Measurements from ENCODE around the gene GTPBP8. TPM values are rescaled to one million over a fixed set of nuclear protein-coding genes. Genes with fewer than 3 reads are reported as not detected.

The GTPBP8 gene
- total and polyA plus RNA-seq, 2 donors (not counting 3 experiments of a cell fraction or from before 2014, with no cell fraction given) = 13.7 to 20.2 TPM

GRCh38 chr3:113013593-113013992 lies 22.8 kb downstream of the GTPBP8 start:
- ChIA-PET CTCF (no interaction called here), POLR2A (interaction anchor here (0.9 kb wide), 1 partner anchor 408 kb away, joined by 4 read pairs; no protein-coding TSS in a partner anchor)
- no peak overlapping the region for H3K4me3 ChIP-seq (replicated peaks in 1 of 3; ENCODE audit: insufficient read depth in 1 of 3, low read depth in 1 of 3, low read length in 3 of 3)
- H3K27ac ChIP-seq (ENCODE audit: insufficient read depth, low read depth, low read length) = no peak overlapping the region
- no peak overlapping the region for H3K9ac ChIP-seq (replicated peaks; ENCODE audit: extremely low read depth, insufficient read depth, low read length)
- TF ChIP-seq GATA2 (IDR thresholded peaks at IDR 0.05; ENCODE audit: insufficient read depth, insufficient read length, low read depth, low read length) (no peak), JUN (IDR thresholded peaks at IDR 0.05; ENCODE audit: borderline replicate concordance, insufficient read depth, insufficient read length, low read depth) (no peak), POLR2AphosphoS5 (IDR thresholded peaks at IDR 0.05; ENCODE audit: insufficient read depth, low read depth, low read length) (no peak), FOS (IDR thresholded peaks at IDR 0.05; ENCODE audit: borderline replicate concordance, insufficient read depth, low read length) (no peak), MAX (IDR thresholded peaks at IDR 0.05; ENCODE audit: insufficient read depth, insufficient read length) (no peak)
- no peak overlapping the region for H2AFZ ChIP-seq (ENCODE audit: low read depth, low read length)
- H3K9me1 ChIP-seq (replicated peaks; ENCODE audit: control insufficient read depth, extremely low read depth, insufficient read depth, low read length) = no peaks in the 10 kb centered on the region
- BruUV-seq (replicated peaks) = no TSS peak
- dilution Hi-C loops (cut with MboI; ENCODE audit: extremely low pct_ligation_motif_present, low sequenced_read_pairs) (no loop called here), intact Hi-C loops (cut with micrococcal nuclease) (no loop called here)
- no peaks in the 10 kb centered on the region for H4K20me1 ChIP-seq (replicated peaks; ENCODE audit: control insufficient read depth, extremely low read depth, insufficient read depth, low read length)
- no peak for DNase-seq (ENCODE audit: low read depth, low spot score)
- no peaks in the 10 kb centered on the region for H3K27me3 ChIP-seq (ENCODE audit: control insufficient read depth in 2 of 2, insufficient read depth in 2 of 2, low read length in 2 of 2)
- peaks cover 8% of the 10 kb centered on the region for H3K4me1 ChIP-seq (ENCODE audit: control insufficient read depth, extremely low read depth, insufficient read depth, low read length)
- peaks cover 53% of the 10 kb centered on the region for H3K79me2 ChIP-seq (ENCODE audit: control insufficient read depth, insufficient read depth, low read length)
- H3K4me2 ChIP-seq (ENCODE audit: insufficient read depth, low read length) = no peak overlapping the region
- no peaks in the 10 kb centered on the region for H3K9me3 ChIP-seq (replicated peaks; ENCODE audit: control insufficient read depth, insufficient read depth, low read length)
- no peak for FAIRE-seq
- H3K36me3 ChIP-seq (ENCODE audit: control insufficient read depth in 2 of 2, extremely low read depth in 1 of 2, insufficient read depth in 2 of 2, low read length in 2 of 2) = peaks cover 12 to 17% of the 10 kb centered on the region in 2 experiments

GRCh38 chr3:113018536-113019181 lies 27.9 kb downstream of the GTPBP8 start:
- H3K27me3 ChIP-seq (ENCODE audit: control insufficient read depth in 2 of 2, insufficient read depth in 2 of 2, low read length in 2 of 2) = no peaks in the 10 kb centered on the region
- peaks cover 2 to 7% of the 10 kb centered on the region in 2 experiments for H3K36me3 ChIP-seq (ENCODE audit: control insufficient read depth in 2 of 2, extremely low read depth in 1 of 2, insufficient read depth in 2 of 2, low read length in 2 of 2)
- peak overlapping the region; percentile 83 to 91 (median 83) for H3K4me3 ChIP-seq (replicated peaks in 1 of 3; ENCODE audit: insufficient read depth in 1 of 3, low read depth in 1 of 3, low read length in 3 of 3)
- peak overlapping the region; percentile 91 for H2AFZ ChIP-seq (ENCODE audit: low read depth, low read length)
- H3K79me2 ChIP-seq (ENCODE audit: control insufficient read depth, insufficient read depth, low read length) = peaks cover 50% of the 10 kb centered on the region
- CTCF ChIA-PET = interaction anchor here (1.4 to 6.7 kb wide), 6 partner anchors 16 to 376 kb away, joined by 3 to 60 read pairs (median 6); no protein-coding TSS in a partner anchor
- dilution Hi-C loops (cut with MboI; ENCODE audit: extremely low pct_ligation_motif_present, low sequenced_read_pairs) (no loop called here), intact Hi-C loops (cut with micrococcal nuclease) (loop anchor here (1.0 to 2.0 kb wide), 3 partner anchors 16 to 377 kb away; partner anchors contain the start of genes CCDC80 and GTPBP8)
- H3K4me2 ChIP-seq (ENCODE audit: insufficient read depth, low read length) = peak overlapping the region; percentile 86
- no peaks in the 10 kb centered on the region for H4K20me1 ChIP-seq (replicated peaks; ENCODE audit: control insufficient read depth, extremely low read depth, insufficient read depth, low read length)
- H3K9me3 ChIP-seq (replicated peaks; ENCODE audit: control insufficient read depth, insufficient read depth, low read length) = no peaks in the 10 kb centered on the region
- BruUV-seq (replicated peaks) = TSS peak; percentile 26
- TF ChIP-seq EZH2 (IDR thresholded peaks at IDR 0.05; ENCODE audit: borderline replicate concordance, low read depth, low read length, severe bottlenecking) (no peak), JUN (IDR thresholded peaks at IDR 0.05; ENCODE audit: borderline replicate concordance, insufficient read depth, insufficient read length, low read depth) (no peak), GATA2 (IDR thresholded peaks at IDR 0.05; ENCODE audit: insufficient read depth, insufficient read length, low read depth, low read length) (no peak), FOS (IDR thresholded peaks at IDR 0.05; ENCODE audit: borderline replicate concordance, insufficient read depth, low read length) (no peak), POLR2A (IDR thresholded peaks at IDR 0.05; ENCODE audit: low read depth, low read length) (no peak), MYC (IDR thresholded peaks at IDR 0.05; ENCODE audit: low read depth, low read length) (no peak)
- TF ChIP-seq, protein P1, sequence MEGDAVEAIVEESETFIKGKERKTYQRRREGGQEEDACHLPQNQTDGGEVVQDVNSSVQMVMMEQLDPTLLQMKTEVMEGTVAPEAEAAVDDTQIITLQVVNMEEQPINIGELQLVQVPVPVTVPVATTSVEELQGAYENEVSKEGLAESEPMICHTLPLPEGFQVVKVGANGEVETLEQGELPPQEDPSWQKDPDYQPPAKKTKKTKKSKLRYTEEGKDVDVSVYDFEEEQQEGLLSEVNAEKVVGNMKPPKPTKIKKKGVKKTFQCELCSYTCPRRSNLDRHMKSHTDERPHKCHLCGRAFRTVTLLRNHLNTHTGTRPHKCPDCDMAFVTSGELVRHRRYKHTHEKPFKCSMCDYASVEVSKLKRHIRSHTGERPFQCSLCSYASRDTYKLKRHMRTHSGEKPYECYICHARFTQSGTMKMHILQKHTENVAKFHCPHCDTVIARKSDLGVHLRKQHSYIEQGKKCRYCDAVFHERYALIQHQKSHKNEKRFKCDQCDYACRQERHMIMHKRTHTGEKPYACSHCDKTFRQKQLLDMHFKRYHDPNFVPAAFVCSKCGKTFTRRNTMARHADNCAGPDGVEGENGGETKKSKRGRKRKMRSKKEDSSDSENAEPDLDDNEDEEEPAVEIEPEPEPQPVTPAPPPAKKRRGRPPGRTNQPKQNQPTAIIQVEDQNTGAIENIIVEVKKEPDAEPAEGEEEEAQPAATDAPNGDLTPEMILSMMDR (IDR thresholded peaks at IDR 0.05; ENCODE audit: extremely low read depth in 1 of 2, insufficient read depth in 1 of 2, low read depth in 1 of 2, low read length in 2 of 2) = no peak
- FAIRE-seq = peak; percentile 73
- H3K9ac ChIP-seq (replicated peaks; ENCODE audit: extremely low read depth, insufficient read depth, low read length) = peak overlapping the region; percentile 93
- peaks cover 16% of the 10 kb centered on the region for H3K4me1 ChIP-seq (ENCODE audit: control insufficient read depth, extremely low read depth, insufficient read depth, low read length)
- POLR2A ChIA-PET = interaction anchor here (0.6 to 1.3 kb wide), 3 partner anchors 12 to 377 kb away, joined by 3 to 11 read pairs (median 5); no protein-coding TSS in a partner anchor
- no peak for DNase-seq (ENCODE audit: low read depth, low spot score)
- H3K27ac ChIP-seq (ENCODE audit: insufficient read depth, low read depth, low read length) = peak overlapping the region; percentile 75
- no peaks in the 10 kb centered on the region for H3K9me1 ChIP-seq (replicated peaks; ENCODE audit: control insufficient read depth, extremely low read depth, insufficient read depth, low read length)

Data from endothelial cell of umbilical vein (primary cell).